Activated CD4-positive, CD25-positive, alpha-beta regulatory T cell (primary cell): ENCODE data around the gene RAI2.

Experiments
- DNase-seq, 4 experiments: peaks; one replicate each; lab custom pipeline; 2025; lab: John Stamatoyannopoulos, UW

The RAI2 gene

DNA sequence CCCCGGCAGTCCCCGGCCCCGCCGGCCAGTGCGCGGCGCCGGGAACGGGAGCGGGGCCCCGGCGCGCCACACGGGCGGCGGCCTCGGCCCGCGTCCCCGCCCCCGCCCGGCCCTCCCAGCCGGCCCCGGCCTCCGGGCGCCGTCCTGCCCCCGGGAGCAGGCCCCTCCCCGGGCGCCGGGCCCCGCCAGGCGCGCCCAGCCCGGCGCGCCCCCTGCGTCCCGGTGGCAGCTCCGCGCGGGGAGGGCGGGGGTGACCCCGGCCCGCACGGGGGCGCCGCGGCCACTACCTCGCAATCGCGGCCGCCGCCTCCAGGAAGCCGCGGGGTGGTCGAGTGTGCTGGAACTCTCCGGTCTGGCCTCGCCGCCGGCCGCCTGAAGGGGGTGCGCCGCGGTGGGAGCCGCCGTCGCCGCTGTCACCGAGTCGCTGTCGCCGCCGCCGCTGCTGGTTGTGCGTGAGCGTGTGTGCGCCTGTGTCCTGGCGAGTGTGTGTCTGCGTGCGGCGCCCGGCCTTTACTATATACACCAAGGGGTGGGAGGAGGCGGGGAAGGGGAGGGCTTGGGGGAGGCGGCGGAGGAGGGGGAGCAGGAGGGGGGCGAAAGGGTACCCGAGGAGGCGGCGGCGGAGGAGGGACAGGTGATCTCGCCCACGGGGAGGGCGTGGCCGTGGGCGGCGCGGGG lies at the start of gene RAI2:
Gene RAI2, minus strand, starts transcription at position 488 of the 678 bp plus-strand sequence. CDS start 59,288 bp downstream, outside the sequence.
- peak in 1 of 4 experiments; percentile 1 for DNase-seq

DNA sequence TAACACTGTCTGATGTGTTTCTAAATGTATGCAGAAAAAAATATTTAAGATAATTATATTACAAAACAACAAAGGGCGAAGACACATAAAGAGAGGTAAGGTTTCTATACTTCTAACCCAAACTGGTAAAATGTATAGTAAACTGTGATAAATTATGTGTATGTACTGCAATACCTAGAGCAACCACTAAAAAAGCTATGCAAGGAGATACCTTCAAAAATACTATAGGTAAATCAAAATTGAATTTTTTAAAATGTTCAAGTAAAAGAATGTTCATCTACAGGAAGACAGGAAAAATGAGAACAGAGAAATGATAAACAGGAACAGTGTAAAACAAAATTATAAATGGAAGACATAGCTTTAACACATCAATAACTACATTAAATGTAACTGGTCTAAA lies 27.3 kb upstream of the RAI2 start:
- no peak for DNase-seq

DNA sequence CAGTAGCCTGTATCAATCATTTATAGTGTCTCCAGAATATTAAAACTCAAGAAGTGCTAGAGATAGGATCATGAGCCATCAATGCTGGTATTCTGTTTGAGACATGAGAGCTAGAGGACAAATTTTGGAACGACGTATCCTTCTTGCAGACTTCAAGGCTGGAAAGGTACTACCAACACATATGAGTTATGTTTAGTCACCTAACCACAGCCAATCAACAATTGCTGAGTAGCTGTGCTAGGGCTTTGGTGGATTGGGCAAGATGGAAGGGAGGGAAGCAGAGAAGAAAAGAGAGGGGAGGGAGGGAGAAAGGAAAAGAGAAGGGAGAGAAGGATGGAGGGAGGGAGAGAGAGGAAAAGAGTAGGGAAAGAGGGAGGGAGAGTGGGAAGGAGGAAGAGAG lies 21.6 kb upstream of the RAI2 start:
- DNase-seq = no peak

DNA sequence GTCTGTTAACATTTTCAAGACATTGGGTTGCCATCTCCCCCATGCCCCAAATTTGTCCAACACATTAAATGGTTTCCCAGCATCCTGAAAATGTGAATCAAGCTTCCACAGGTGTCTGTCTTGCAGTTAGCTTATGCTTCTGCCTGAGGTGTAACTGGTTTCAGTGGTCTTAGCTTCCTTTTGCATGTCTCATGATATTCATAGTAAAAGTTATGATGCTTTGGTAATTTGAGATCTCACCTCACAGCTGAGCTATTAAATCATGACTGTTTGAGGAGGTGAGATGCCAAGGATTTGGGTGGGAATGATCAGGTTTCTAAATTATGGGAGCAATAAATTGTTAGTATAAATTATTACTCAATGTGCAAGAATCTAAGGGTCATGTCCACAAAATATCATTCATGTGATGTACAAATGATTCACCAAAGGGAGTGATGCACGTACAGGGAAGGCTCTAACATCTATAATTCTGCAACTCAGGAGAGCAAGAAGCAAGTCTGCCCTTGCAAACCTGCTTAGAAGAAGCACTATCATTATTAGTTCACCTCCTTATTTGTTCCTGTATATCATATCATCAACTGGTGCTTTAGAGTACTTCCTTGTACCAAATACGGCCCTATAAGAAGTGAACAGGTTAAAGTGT lies 17.1 kb upstream of the RAI2 start:
- no peak for DNase-seq

GRCh38 chrX:17876135-17876534 lies 15.0 kb upstream of the RAI2 start:
- DNase-seq = no peak

DNA sequence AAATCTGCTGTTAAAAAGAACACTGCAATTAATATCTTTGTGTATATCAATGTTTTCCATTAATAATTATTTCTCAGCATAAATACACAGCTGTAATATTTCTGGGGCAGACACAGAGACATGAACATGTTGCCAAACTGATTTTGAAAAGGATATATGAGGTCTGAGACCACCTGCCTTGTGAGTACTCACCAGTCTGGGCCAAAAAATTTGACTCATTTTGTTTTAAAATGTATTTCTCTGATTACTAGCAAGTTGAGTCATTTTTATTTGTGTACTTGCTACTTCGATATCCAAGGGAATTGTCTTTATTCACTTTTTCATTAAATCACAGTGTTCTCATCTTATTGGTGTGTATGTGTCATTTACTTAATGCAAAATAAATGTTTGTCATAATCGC lies 8.5 kb upstream of the RAI2 start:
- DNase-seq = no peak

GRCh38 chrX:17861489-17862011 lies 452 bp upstream of the RAI2 start:
- no peak for DNase-seq

GRCh38 chrX:17860179-17860780 lies 818 bp downstream of the RAI2 start:
- DNase-seq = no peak

GRCh38 chrX:17859609-17860178 lies 1.4 kb downstream of the RAI2 start:
- peak in 1 of 4 experiments; percentile 0 for DNase-seq

- DNase-seq = no peak
These were observed 6.6 kb downstream of the RAI2 start for GRCh38 chrX:17854531-17854930.

GRCh38 chrX:17854069-17854468 lies 7.0 kb downstream of the RAI2 start:
- DNase-seq = no peak

- no peak for DNase-seq
These were observed 9.2 kb downstream of the RAI2 start for GRCh38 chrX:17851874-17852273.

- no peak for DNase-seq
These were observed 12.4 kb downstream of the RAI2 start for GRCh38 chrX:17848545-17849265.

- no peak for DNase-seq
These were observed 15.1 kb downstream of the RAI2 start for GRCh38 chrX:17846045-17846444.

DNA sequence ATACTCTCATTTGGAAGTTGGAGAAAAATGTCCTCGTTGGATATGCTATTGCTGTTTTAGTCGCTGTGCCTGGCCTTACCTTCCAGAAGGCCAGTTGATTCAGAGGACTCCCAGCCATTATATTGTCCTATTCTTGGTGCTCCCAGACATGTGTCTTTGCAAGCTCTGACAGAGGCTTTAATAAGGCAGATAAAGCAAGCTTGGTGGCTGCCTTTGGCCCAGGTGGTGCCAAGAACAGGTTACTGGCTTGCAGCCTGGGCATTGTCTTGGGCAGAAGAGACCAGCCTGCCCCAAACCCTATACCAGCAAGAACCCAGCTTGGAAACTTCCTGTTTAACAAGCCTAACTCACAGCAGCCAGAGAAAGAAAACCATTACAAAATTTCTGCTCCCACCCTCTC lies 16.9 kb downstream of the RAI2 start:
- no peak for DNase-seq

GRCh38 chrX:17842769-17843525 lies 18.2 kb downstream of the RAI2 start:
- DNase-seq = no peak

DNA sequence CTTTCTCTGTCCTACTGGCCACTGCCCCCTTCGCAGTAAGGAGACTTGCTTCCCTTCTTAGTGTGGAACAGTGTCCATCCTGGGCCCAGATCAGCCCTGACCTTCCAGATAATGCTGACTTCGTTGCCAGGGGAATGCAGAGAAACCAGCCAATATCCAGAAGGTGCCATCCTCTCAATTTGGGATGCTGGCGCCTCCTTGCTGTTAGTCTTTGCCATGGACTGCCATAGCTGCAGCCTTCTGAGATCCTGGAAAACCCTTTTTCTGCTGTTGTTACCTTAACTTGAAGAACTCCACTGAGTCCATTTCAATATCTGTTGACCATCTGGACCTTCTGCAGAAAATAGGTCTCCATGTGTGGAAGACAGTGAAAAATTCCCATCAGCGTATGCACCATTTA lies 21.8 kb downstream of the RAI2 start:
- no peak for DNase-seq

GRCh38 chrX:17836830-17837229 lies 24.3 kb downstream of the RAI2 start:
- DNase-seq = no peak

- no peak for DNase-seq
These were observed 27.1 kb downstream of the RAI2 start for GRCh38 chrX:17833954-17834353.

- no peak for DNase-seq
These were observed 29.8 kb downstream of the RAI2 start for GRCh38 chrX:17831255-17831654.

DNA sequence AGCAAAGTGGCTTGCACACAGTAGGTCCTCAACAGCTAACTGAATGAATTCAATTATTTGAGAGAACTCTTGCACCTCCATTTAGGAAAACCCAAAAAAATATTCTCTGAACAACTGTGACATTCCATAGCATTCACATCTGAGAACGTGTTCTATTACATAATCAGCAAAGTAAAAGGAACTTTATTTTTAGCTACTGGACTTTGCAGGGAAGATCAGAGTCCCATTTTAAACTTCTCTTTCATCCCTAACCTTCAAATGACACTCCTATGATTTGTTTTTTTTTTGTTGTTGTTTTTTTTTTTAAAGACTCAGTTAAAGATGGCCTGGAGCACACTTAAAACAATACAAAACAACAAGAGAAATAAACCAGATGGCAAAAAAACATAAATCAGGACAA lies 30.9 kb downstream of the RAI2 start:
- no peak for DNase-seq
